Endothelial cell of hepatic sinusoid (primary cell): ENCODE results near the gene CHST2.
"Not testable (repeated sequence)": the region's sequence is repeated elsewhere in the genome, so short reads cannot be mapped to it uniquely, and the experiment has no call there.

ENCODE experiments used
- in situ Hi-C: cut with HindIII; loops from 2 replicates; pipeline ENCODE4 v1.10.0; 2017; ENCODE audit warnings: low sequenced_read_pairs

Gene CHST2

GRCh38 chr3:143119009-143119914 is at the start of gene CHST2:
Gene CHST2, plus strand, starts transcription at chr3:143119771. Its CDS starts 1,046 bp downstream, at chr3:143120817.
- in situ Hi-C loops, result loop anchor here (25.0 kb wide), 1 partner anchor 543 kb away; no protein-coding TSS in a partner anchor

- in situ Hi-C loops, result no loop called here
Observed at GRCh38 chr3:143070977-143071551, 48.5 kb upstream of the CHST2 start.

- in situ Hi-C loops, result no loop called here
Observed at GRCh38 chr3:143071776-143072175, 47.8 kb upstream of the CHST2 start.

GRCh38 chr3:143072298-143073020 is 47.1 kb upstream of the CHST2 start:
- in situ Hi-C loops, result not testable (repeated sequence)

GRCh38 chr3:143073541-143073940 is 46.0 kb upstream of the CHST2 start:
- in situ Hi-C loops, result not testable (repeated sequence)

GRCh38 chr3:143073983-143074382 is 45.6 kb upstream of the CHST2 start:
- in situ Hi-C loops, result not testable (repeated sequence)

GRCh38 chr3:143078883-143079282 is 40.7 kb upstream of the CHST2 start:
- in situ Hi-C loops, result no loop called here

- in situ Hi-C loops, result no loop called here
Observed at GRCh38 chr3:143080196-143080595, 39.4 kb upstream of the CHST2 start.

- in situ Hi-C loops, result no loop called here
Observed at GRCh38 chr3:143081365-143081764, 38.2 kb upstream of the CHST2 start.

- in situ Hi-C loops, result no loop called here
Observed at GRCh38 chr3:143081844-143082778, 37.5 kb upstream of the CHST2 start.

GRCh38 chr3:143083781-143084180 is 35.8 kb upstream of the CHST2 start:
- in situ Hi-C loops, result no loop called here

- in situ Hi-C loops, result no loop called here
Observed at GRCh38 chr3:143084856-143085731, 34.5 kb upstream of the CHST2 start.

GRCh38 chr3:143088835-143089234 is 30.7 kb upstream of the CHST2 start:
- in situ Hi-C loops, result no loop called here

- in situ Hi-C loops, result no loop called here
Observed at GRCh38 chr3:143089965-143090364, 29.6 kb upstream of the CHST2 start.

GRCh38 chr3:143090486-143090885 is 29.1 kb upstream of the CHST2 start:
- in situ Hi-C loops, result no loop called here

- in situ Hi-C loops, result no loop called here
Observed at GRCh38 chr3:143090976-143091837, 28.4 kb upstream of the CHST2 start.

GRCh38 chr3:143092191-143092590 is 27.4 kb upstream of the CHST2 start:
- in situ Hi-C loops, result no loop called here

GRCh38 chr3:143095813-143096212 is 23.8 kb upstream of the CHST2 start:
- in situ Hi-C loops, result no loop called here
